MM.1S (cell line): ENCODE results near the gene CASKIN1.

Experiments used
- DNase-seq: peaks from one replicate; pipeline ENCODE4 v3.0.0-alpha.2; 2015
- H2AFZ ChIP-seq: fragments of 300-600 bp; sonication (generic); 2 replicates; pipeline ENCODE4 v1.6.0; 2016; ENCODE audit warnings: antibody characterized with exemption, low read length
- H3F3A ChIP-seq: fragments of 300-600 bp; sonication (generic); 2 replicates; pipeline ENCODE4 v1.6.1; 2016; ENCODE audit warnings: mild to moderate bottlenecking, antibody characterized with exemption, low read length, moderate library complexity, mixed read lengths; ENCODE audit not compliant: insufficient read depth
- H3K27ac ChIP-seq: fragments of 300-600 bp; sonication (generic); 2 replicates; pipeline ENCODE4 v1.5.1; 2016; ENCODE audit warnings: mild to moderate bottlenecking, low read length
- H3K27me3 ChIP-seq: fragments of 300-600 bp; sonication (generic); replicated peaks from 2 replicates; pipeline ENCODE4 v1.6.0; 2016; ENCODE audit warnings: low read length; ENCODE audit not compliant: insufficient read depth
- H3K36me3 ChIP-seq: fragments of 300-600 bp; sonication (generic); replicated peaks from 2 replicates; pipeline ENCODE4 v1.6.1; 2016; ENCODE audit warnings: mild to moderate bottlenecking, low read length, mixed read lengths; ENCODE audit not compliant: insufficient read depth
- H3K4me1 ChIP-seq: fragments of 300-600 bp; sonication (generic); 2 replicates; pipeline ENCODE4 v1.6.1; 2016; ENCODE audit warnings: low read length, mixed read lengths
- H3K4me2 ChIP-seq: fragments of 300-600 bp; sonication (generic); 2 replicates; pipeline ENCODE4 v1.6.0; 2016; ENCODE audit warnings: low read depth, low read length
- H3K4me3 ChIP-seq: fragments of 300-600 bp; sonication (generic); 2 replicates; pipeline ENCODE4 v1.5.1; 2016; ENCODE audit warnings: low read length, mixed read lengths
- H3K79me2 ChIP-seq: fragments of 300-600 bp; sonication (generic); 2 replicates; pipeline ENCODE4 v1.6.1; 2016; ENCODE audit warnings: mixed run types, low read length, mixed read lengths
- H3K9ac ChIP-seq: fragments of 300-600 bp; sonication (generic); 2 replicates; pipeline ENCODE4 v1.6.1; 2016; ENCODE audit warnings: low read length, mixed read lengths
- H3K9me2 ChIP-seq: fragments of 300-600 bp; sonication (generic); replicated peaks from 2 replicates; pipeline ENCODE4 v1.6.1; 2016; ENCODE audit warnings: mild to moderate bottlenecking, low read length, mixed read lengths; ENCODE audit not compliant: insufficient read depth
- H3K9me3 ChIP-seq: fragments of 300-600 bp; sonication (generic); replicated peaks from 2 replicates; pipeline ENCODE4 v1.6.1; 2016; ENCODE audit warnings: mild to moderate bottlenecking, low read length, mixed read lengths; ENCODE audit not compliant: insufficient read depth
- H4K20me1 ChIP-seq: fragments of 300-600 bp; sonication (generic); 2 replicates; pipeline ENCODE4 v1.6.1; 2016; ENCODE audit warnings: mild to moderate bottlenecking, low read length, moderate library complexity, mixed read lengths; ENCODE audit not compliant: insufficient read depth
- EZH2 ChIP-seq: fragments of 300-600 bp; sonication (generic); optimal IDR thresholded peaks from 2 replicates; pipeline ENCODE3; 2017; ENCODE audit warnings: low read depth, mild to moderate bottlenecking, antibody characterized with exemption, low read length, mixed read lengths
- EZH2phosphoT487 ChIP-seq: fragments of 300-600 bp; sonication (generic); IDR thresholded peaks from 2 replicates; pipeline ENCODE4 v1.6.1; 2018; ENCODE audit warnings: antibody characterized with exemption, low read length
- TF ChIP-seq, protein P1 (sequence below): fragments of 300-600 bp; sonication (generic); IDR thresholded peaks from 2 replicates; pipeline ENCODE4 v1.5.1; 2016; ENCODE audit warnings: antibody characterized with exemption, low read length, mixed read lengths

CASKIN1 gene

DNA sequence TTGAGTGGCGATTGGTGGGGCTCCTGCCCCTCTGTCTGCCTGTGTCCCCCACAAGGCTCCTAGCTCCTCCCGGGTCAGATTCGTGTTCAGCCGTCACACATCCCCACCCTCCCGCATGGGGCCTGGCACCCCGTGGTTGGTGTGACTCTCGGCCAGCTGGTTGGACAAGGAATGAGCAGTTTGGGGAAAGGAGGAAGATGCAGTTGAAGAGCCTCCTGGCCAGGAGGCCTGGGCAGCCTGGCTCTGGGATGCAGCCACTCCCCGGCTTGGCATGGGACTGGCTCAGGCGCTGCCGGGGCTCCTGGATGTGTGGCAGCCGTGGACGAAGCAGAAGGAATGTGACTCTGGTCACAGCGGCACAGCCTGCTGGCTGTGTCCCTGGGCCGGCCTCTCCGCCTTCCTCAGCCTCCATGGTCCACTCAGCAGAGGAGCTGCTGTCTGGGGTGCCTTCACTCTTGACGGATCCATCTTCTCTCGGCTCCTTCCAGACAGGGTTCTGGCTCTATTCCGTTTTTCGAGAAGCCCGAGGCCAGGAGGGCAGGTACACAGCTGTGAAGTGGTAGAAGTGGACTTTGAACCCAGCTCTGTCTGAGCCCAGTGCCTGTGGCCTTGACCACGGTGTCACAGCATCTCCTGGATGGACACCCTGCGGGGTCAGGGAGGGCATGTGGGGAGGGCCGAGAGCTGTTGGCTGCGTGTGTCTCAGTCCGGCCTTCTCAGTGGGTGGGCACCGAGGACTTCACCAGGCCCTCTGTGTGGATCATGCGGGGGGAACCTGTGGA, 38.7 kb downstream of the CASKIN1 start:
- H3K36me3 ChIP-seq, result peaks cover 4% of the 10 kb centered on the region; the same call in 1 of the 2 replicates
- H3K9me3 ChIP-seq, result no peaks in the 10 kb centered on the region
- H3K9ac ChIP-seq, result no peak overlapping the region
- H3F3A ChIP-seq, result peaks cover 24% of the 10 kb centered on the region
- no peak overlapping the region for H3K4me2 ChIP-seq
- H3K27me3 ChIP-seq, result no peaks in the 10 kb centered on the region
- no peak for DNase-seq
- peaks cover 15% of the 10 kb centered on the region for H4K20me1 ChIP-seq
- no peaks in the 10 kb centered on the region for H3K9me2 ChIP-seq
- no peak overlapping the region for H2AFZ ChIP-seq
- no peak overlapping the region for H3K4me3 ChIP-seq
- TF ChIP-seq EZH2 (no peak), EZH2phosphoT487 (no peak)
- TF ChIP-seq, protein P1, sequence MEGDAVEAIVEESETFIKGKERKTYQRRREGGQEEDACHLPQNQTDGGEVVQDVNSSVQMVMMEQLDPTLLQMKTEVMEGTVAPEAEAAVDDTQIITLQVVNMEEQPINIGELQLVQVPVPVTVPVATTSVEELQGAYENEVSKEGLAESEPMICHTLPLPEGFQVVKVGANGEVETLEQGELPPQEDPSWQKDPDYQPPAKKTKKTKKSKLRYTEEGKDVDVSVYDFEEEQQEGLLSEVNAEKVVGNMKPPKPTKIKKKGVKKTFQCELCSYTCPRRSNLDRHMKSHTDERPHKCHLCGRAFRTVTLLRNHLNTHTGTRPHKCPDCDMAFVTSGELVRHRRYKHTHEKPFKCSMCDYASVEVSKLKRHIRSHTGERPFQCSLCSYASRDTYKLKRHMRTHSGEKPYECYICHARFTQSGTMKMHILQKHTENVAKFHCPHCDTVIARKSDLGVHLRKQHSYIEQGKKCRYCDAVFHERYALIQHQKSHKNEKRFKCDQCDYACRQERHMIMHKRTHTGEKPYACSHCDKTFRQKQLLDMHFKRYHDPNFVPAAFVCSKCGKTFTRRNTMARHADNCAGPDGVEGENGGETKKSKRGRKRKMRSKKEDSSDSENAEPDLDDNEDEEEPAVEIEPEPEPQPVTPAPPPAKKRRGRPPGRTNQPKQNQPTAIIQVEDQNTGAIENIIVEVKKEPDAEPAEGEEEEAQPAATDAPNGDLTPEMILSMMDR, result no peak
- no peak overlapping the region for H3K27ac ChIP-seq
- H3K79me2 ChIP-seq, result peaks cover 90% of the 10 kb centered on the region
- peaks cover 21% of the 10 kb centered on the region for H3K4me1 ChIP-seq

DNA sequence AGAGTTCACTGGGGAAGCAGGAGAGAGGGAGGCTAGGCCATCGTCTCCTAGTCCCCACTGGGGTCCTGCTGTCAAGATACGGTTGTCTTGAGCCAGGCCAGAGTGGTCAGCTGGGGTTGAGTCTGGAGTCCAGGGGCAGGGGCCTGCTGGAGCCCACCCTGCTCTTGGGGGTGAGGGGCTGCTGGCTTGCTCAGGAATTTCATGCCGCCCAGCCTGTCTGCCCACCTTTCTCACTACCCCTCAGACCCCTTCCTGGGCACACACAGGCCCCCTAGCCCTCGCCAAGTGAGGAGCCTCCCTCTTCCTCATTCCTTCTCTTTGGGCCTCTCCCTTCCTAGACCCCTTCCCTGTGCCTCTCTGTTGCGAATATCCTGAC, 39.6 kb downstream of the CASKIN1 start:
- Histone ChIP-seq H3F3A (peaks cover 33% of the 10 kb centered on the region), H3K4me2 (peak overlapping the region; percentile 77), H3K36me3 (peaks cover 4% of the 10 kb centered on the region; the same call in 1 of the 2 replicates), H3K4me1 (peaks cover 22% of the 10 kb centered on the region), H3K79me2 (peaks cover 82% of the 10 kb centered on the region), H3K27me3 (no peaks in the 10 kb centered on the region), H3K27ac (no peak overlapping the region), H3K9me2 (no peaks in the 10 kb centered on the region), H4K20me1 (peaks cover 23% of the 10 kb centered on the region), H2AFZ (no peak overlapping the region), H3K9me3 (no peaks in the 10 kb centered on the region), H3K4me3 (peak overlapping the region; percentile 79; the same call in 1 of the 2 replicates), H3K9ac (no peak overlapping the region; the same call in 1 of the 2 replicates)
- no peak for DNase-seq
- TF ChIP-seq EZH2phosphoT487 (no peak), EZH2 (no peak)
- TF ChIP-seq, protein P1, result no peak

DNA sequence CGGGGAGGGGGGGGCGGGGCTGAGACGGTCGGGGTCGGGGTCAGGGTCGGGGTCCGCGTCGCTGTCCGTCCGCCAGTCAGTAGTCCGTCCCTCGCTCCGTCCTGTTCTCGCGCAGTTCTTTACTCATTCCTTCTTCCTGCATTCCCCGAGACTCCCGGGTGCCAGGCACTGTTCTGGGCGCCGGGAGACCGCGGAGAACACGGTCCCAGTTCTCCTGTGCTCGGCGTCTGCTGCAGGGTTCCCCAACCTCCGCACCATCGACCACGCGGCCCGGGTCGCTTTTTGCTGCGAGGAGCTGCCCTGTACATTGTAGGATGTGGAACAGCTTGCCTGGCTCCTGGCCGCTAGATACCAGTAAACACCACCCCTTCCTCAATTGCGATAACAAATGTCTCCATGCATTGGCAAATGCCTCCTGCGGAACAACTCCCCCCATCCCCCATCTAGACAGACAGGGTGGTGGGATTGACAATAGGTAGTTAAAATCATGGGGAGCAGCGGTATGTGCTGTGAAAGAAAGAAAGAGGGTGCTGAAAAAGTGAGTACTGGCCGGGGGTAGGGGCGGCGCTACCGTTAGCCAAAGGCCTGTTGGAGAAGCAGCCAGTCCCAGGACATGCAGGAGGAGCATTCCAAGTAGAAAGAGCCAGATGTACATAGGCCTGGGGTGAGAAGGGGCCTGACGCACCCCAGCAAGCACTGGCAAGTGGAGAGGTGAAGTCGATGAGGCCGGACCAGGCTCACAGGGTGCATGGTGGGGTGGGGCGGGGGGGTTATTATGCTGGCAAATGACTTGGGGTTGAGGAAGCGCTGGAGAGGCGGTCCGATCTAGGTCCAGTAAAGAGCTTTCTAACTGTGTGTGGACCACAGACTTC, 40.2 kb downstream of the CASKIN1 start:
- Histone ChIP-seq H2AFZ (no peak overlapping the region), H3K36me3 (peaks cover 4% of the 10 kb centered on the region; the same call in 1 of the 2 replicates), H3K27ac (no peak overlapping the region), H3K4me2 (peak overlapping the region; percentile 77), H3K9me3 (no peaks in the 10 kb centered on the region), H4K20me1 (peaks cover 29% of the 10 kb centered on the region), H3K4me1 (peaks cover 22% of the 10 kb centered on the region), H3F3A (peaks cover 39% of the 10 kb centered on the region), H3K9me2 (no peaks in the 10 kb centered on the region), H3K9ac (peak overlapping the region; percentile 57), H3K27me3 (no peaks in the 10 kb centered on the region), H3K79me2 (peaks cover 76% of the 10 kb centered on the region), H3K4me3 (peak overlapping the region; percentile 79)
- DNase-seq, result peak; percentile 12
- TF ChIP-seq, protein P1, result no peak
- TF ChIP-seq EZH2phosphoT487 (no peak), EZH2 (no peak)
